ENCODE results near the gene SLFNL1.

SLFNL1 gene

DNA sequence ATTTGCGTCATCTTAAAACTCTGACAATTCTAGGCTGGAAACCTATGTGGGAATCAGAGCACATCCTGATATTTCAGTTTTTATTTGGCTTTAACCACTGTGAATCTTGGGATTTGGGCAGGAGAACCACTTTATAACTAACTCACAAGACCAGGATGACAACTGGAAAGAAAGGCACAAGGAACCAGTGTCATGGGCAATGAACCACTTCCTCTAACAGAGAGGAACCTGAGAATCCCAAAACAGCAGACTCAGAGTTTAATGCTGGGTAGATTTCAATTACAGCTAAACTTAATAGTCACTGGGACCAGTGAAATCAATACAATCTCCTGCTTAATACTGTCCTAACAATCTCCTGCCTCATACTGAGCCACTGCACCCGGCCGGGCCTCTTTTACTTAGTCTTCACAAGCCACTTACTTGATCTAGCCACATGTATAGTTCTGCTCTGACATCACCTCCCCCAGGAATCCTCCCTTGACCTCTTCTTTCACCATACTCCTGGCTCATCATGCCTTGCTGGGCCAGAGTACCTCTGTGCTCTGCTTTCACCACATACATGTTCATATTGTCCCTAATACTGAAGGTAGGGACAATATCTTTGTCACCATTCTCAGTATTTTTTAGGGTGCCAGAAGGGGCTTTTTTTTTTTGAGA, 20.2 kb upstream of the SLFNL1 start:
- Histone ChIP-seq H3K4me1 (ENCODE audit: low read depth, poor library complexity, severe bottlenecking) (no peaks in the 10 kb centered on the region), H3K4me2 (no peak overlapping the region), H3K27ac (no peak overlapping the region), H3K79me2 (ENCODE audit: insufficient read depth, low read depth) (no peaks in the 10 kb centered on the region), H2AFZ (ENCODE audit: low read depth) (no peak overlapping the region), H4K20me1 (ENCODE audit: insufficient read depth) (no peaks in the 10 kb centered on the region), H3K27me3 (ENCODE audit: insufficient read depth, low read depth) (no peaks in the 10 kb centered on the region), H3K9ac (no peak overlapping the region), H3K36me3 (ENCODE audit: insufficient read depth) (no peaks in the 10 kb centered on the region), H3K4me3 (IDR thresholded peaks at IDR 0.05; ENCODE audit: insufficient read depth, low read depth, low read length) (no peak overlapping the region)
- TF ChIP-seq, protein P1, sequence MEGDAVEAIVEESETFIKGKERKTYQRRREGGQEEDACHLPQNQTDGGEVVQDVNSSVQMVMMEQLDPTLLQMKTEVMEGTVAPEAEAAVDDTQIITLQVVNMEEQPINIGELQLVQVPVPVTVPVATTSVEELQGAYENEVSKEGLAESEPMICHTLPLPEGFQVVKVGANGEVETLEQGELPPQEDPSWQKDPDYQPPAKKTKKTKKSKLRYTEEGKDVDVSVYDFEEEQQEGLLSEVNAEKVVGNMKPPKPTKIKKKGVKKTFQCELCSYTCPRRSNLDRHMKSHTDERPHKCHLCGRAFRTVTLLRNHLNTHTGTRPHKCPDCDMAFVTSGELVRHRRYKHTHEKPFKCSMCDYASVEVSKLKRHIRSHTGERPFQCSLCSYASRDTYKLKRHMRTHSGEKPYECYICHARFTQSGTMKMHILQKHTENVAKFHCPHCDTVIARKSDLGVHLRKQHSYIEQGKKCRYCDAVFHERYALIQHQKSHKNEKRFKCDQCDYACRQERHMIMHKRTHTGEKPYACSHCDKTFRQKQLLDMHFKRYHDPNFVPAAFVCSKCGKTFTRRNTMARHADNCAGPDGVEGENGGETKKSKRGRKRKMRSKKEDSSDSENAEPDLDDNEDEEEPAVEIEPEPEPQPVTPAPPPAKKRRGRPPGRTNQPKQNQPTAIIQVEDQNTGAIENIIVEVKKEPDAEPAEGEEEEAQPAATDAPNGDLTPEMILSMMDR (conservative IDR thresholded peaks at IDR 0.05; ENCODE audit: low read depth, low read length), result no peak

DNA sequence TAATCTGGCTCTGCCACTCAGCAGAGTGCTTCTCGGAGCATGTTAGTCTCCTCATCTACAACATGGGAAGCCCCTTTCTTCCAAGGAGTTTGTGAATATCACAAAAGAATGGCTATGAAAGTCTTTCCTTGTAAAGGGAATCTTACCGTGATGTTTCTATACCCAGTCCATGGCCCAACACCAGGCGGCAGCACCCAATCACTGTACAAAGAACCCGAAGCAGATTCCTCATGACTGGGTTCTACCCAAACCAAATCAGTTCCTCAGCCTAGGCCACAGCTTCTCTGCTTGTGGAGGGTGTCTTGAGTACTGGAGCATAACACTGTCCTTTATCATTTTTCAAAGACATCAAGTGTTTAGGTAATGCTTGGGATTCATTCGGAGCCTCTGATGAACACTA, 16.6 kb upstream of the SLFNL1 start:
- no peak overlapping the region for H2AFZ ChIP-seq (ENCODE audit: low read depth)
- H3K27me3 ChIP-seq (ENCODE audit: insufficient read depth, low read depth), result no peaks in the 10 kb centered on the region
- H3K4me2 ChIP-seq, result no peak overlapping the region
- H3K4me3 ChIP-seq (IDR thresholded peaks at IDR 0.05; ENCODE audit: insufficient read depth, low read depth, low read length), result no peak overlapping the region
- H3K9ac ChIP-seq, result no peak overlapping the region
- H3K79me2 ChIP-seq (ENCODE audit: insufficient read depth, low read depth), result no peaks in the 10 kb centered on the region
- H3K36me3 ChIP-seq (ENCODE audit: insufficient read depth), result no peaks in the 10 kb centered on the region
- no peak overlapping the region for H3K27ac ChIP-seq
- H4K20me1 ChIP-seq (ENCODE audit: insufficient read depth), result no peaks in the 10 kb centered on the region
- H3K4me1 ChIP-seq (ENCODE audit: low read depth, poor library complexity, severe bottlenecking), result no peaks in the 10 kb centered on the region
- TF ChIP-seq, protein P1 (conservative IDR thresholded peaks at IDR 0.05; ENCODE audit: low read depth, low read length), result no peak

DNA sequence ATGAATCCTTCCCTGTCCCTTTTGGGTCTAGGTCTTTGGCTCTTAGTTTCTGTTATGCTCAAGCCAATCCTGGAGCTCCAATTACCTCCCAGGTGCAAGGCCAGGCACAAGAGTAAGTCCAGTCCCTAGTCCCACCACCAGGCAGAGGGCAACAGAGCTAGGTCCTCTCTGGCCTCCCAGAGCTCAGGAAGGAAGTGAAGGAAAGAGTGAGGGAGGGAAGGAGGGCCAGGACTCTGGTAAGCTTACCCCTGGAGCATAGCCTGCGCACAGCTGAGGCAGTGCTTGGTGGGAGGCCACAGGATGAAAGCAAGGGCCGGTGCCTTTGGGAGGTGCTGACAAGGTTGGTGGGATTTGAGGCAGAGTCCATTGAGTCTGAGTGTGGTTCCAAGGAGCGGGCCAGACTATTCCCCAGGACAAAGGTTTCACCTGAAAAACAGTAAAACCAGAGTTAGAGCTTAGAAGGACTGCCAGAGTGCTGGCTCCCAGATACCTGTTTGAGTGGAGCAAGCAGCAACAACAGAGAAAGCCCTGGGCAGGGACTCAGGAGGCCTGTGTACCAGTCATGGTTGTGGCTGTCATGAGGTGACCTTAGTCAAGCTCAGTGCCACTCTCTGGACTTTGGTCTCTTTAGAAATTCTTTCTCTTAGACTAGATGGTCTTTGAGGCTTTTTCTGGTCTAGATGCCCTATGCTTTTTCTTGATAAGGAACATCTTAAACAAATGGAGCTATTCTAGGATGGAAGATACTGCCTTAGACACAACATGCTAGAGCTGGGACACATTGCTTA, 15.8 kb upstream of the SLFNL1 start:
- no peak overlapping the region for H3K27ac ChIP-seq
- no peaks in the 10 kb centered on the region for H3K27me3 ChIP-seq (ENCODE audit: insufficient read depth, low read depth)
- H3K79me2 ChIP-seq (ENCODE audit: insufficient read depth, low read depth), result no peaks in the 10 kb centered on the region
- no peak overlapping the region for H3K9ac ChIP-seq
- no peaks in the 10 kb centered on the region for H3K36me3 ChIP-seq (ENCODE audit: insufficient read depth)
- no peaks in the 10 kb centered on the region for H4K20me1 ChIP-seq (ENCODE audit: insufficient read depth)
- no peak overlapping the region for H3K4me2 ChIP-seq
- no peak overlapping the region for H3K4me3 ChIP-seq (IDR thresholded peaks at IDR 0.05; ENCODE audit: insufficient read depth, low read depth, low read length)
- H2AFZ ChIP-seq (ENCODE audit: low read depth), result no peak overlapping the region
- H3K4me1 ChIP-seq (ENCODE audit: low read depth, poor library complexity, severe bottlenecking), result no peaks in the 10 kb centered on the region
- TF ChIP-seq, protein P1 (conservative IDR thresholded peaks at IDR 0.05; ENCODE audit: low read depth, low read length), result no peak

DNA sequence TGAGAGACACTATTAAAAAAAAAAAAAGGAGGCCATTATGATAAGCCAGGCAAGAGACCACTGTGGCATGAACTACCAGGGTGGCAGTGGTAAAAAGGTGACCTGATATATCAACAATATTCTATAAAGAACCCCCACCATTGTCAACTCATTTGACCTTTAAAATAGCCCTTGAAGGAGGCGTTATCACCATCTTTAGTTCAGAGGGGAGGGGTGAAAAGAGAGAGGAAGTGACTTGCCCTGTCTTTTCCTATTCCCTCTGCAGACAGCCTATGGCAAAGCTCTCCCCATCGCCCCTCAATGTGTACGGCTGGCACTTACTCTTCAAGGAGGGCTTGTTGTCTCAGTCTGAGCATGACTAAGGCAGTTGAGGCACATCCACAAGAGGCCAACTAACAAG, 11.7 kb upstream of the SLFNL1 start:
- no peaks in the 10 kb centered on the region for H3K36me3 ChIP-seq (ENCODE audit: insufficient read depth)

More for the DNA sequence above, 11.7 kb upstream of the SLFNL1 start:
- H3K4me3 ChIP-seq (IDR thresholded peaks at IDR 0.05; ENCODE audit: insufficient read depth, low read depth, low read length), result no peak overlapping the region
- H3K27me3 ChIP-seq (ENCODE audit: insufficient read depth, low read depth), result no peaks in the 10 kb centered on the region
- no peaks in the 10 kb centered on the region for H3K79me2 ChIP-seq (ENCODE audit: insufficient read depth, low read depth)
- H2AFZ ChIP-seq (ENCODE audit: low read depth), result no peak overlapping the region
- H4K20me1 ChIP-seq (ENCODE audit: insufficient read depth), result no peaks in the 10 kb centered on the region
- TF ChIP-seq, protein P1 (conservative IDR thresholded peaks at IDR 0.05; ENCODE audit: low read depth, low read length), result no peak
- H3K4me2 ChIP-seq, result no peak overlapping the region
- H3K27ac ChIP-seq, result no peak overlapping the region
- H3K4me1 ChIP-seq (ENCODE audit: low read depth, poor library complexity, severe bottlenecking), result no peaks in the 10 kb centered on the region
- no peak overlapping the region for H3K9ac ChIP-seq
